ENCODE measurements around the gene FRMD4A.

Gene FRMD4A

DNA sequence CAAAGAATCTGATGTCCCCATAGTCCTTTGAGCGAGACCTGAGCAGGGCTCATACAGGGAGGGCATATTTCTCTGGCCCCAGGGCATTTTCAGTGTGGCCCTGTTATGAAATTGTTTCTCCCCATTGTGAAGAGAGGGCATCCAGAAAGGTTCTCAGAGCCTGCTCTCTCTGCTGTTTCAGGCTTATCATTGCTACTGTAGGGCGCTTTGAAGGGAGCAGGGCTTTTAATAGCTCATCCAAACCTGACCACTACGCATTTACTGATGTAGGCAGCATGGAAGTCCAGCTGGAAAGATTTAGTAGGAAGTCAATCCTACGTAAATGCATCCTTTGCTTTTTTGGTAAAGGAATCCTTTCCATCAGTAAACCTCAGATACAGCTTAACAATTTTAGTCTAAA, 675.9 kb downstream of the FRMD4A start:
- in situ Hi-C loops (cut with HindIII; ENCODE audit: low pct_unique_long_range_greater_than_20kb, low sequenced_read_pairs): no loop called here
- no peak for TF ChIP-seq JUND (IDR thresholded peaks at IDR 0.05; ENCODE audit: low read depth)
- DNase-seq (ENCODE audit: low read depth in 1 of 2, low spot score in 1 of 2): no peak

DNA sequence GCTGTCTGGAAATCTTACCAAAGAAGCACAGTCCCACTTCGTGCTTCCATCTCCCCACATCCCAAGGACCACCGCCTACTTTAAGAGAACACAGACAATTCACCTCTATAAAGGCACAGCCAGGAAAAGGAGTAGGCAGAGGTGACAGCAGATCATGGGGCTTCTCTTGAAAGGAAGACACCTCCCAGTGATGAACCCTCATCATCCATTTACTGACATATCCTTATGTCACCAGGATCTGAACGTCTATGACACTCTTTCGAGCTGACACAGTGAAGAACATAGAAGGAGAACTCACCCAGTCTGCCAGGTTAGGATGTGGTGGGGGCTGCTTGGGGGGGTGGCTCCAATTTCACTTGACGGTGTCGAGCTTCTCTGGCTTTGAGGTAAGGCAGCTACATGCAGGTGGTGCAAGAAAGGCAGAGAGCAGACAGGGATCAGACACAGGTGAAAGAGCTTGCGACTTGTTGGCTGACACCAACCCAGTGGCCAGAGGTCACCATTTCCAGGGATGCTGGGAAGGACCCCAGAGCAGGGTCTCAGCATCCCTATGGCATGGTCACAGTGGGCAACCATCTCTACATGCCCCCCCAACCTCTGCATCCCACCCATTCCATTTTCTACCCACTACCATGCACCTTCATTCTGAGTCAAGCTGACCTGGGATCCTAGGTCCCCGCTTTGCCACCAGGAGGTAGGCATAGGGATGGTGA, 676.5 kb downstream of the FRMD4A start:
- no peak for TF ChIP-seq JUND (IDR thresholded peaks at IDR 0.05; ENCODE audit: low read depth)
- DNase-seq (ENCODE audit: low read depth in 1 of 2, low spot score in 1 of 2): no peak
- in situ Hi-C loops (cut with HindIII; ENCODE audit: low pct_unique_long_range_greater_than_20kb, low sequenced_read_pairs): no loop called here

DNA sequence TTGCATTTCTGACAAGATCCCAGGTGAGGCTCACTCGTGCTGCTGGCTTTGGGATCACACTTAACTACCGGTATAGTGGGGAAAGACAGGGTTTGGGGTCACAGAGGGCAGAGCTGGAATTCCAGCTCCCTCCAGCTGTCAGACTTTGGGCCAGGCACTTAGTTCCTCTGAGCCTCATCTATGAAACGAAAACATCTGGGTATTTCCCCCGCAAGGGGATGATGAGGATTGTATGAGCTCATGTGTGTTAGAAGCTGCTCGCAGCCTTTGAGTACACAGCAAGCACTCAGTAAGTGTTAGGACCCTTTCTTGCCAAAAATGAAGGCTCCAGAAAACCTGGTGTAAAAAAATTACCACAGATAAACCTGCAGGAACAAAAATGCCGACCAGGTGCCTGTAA, 677.9 kb downstream of the FRMD4A start:
- no peak for TF ChIP-seq JUND (IDR thresholded peaks at IDR 0.05; ENCODE audit: low read depth)
- in situ Hi-C loops (cut with HindIII; ENCODE audit: low pct_unique_long_range_greater_than_20kb, low sequenced_read_pairs): no loop called here
- no peak for DNase-seq (ENCODE audit: low read depth in 1 of 2, low spot score in 1 of 2)

DNA sequence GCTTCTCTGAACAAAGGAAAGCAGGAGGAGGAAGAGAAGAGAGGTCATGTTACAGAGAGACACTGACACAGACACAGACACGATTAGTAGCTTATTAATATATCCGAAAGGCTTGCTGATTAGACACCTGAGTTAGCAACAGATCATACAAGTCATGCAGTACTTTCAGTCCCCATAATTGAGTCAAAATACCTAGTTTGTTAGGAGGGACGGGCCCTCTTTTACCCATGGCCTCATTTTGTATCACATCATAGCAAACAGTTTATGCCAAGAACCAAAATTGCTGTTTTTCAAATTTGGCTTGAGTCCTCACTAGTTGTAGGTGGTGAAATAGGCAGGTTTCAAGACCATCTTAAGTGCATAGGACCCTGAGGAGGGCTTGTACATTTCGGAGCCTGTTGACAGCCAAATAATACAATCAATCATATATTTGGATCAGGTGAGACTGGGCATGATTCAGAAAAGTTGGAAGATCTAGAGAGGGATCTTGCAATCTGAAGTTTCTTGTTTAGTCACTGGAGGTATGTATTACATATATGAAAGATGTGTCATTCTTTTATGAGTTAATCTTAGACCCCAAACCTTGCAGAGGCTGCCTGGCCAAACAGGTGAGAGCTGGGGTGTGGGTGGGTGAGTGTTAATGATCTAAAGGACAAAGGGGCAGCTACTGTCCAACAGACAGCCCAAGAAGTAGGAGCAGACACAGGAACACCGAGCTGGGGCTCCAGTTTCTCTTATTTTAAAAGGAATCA, 678.6 kb downstream of the FRMD4A start:
- TF ChIP-seq JUND (IDR thresholded peaks at IDR 0.05; ENCODE audit: low read depth): no peak
- in situ Hi-C loops (cut with HindIII; ENCODE audit: low pct_unique_long_range_greater_than_20kb, low sequenced_read_pairs): no loop called here
- DNase-seq (ENCODE audit: low read depth in 1 of 2, low spot score in 1 of 2): no peak

DNA sequence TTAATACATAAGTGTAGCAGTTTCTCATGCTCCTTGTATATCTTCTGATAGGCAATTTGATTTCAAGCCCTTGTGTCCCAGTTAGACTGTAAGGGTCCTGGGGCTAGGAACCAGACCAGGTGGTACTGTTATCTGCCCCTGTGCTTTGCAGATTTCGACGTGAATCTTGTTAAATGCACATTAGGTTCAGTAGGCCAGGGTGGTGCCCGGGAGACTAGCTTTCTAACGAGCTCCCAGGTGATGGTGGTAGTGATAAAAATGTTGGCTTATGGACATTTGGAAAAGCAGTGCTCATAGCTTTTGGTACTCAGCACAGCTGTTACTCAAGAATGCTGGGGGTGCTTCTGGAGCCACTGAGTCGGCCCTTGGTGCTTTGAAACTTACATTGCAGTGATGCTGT, 679.8 kb downstream of the FRMD4A start:
- DNase-seq (ENCODE audit: low read depth in 1 of 2, low spot score in 1 of 2): no peak
- no peak for TF ChIP-seq JUND (IDR thresholded peaks at IDR 0.05; ENCODE audit: low read depth)
- in situ Hi-C loops (cut with HindIII; ENCODE audit: low pct_unique_long_range_greater_than_20kb, low sequenced_read_pairs): no loop called here

DNA sequence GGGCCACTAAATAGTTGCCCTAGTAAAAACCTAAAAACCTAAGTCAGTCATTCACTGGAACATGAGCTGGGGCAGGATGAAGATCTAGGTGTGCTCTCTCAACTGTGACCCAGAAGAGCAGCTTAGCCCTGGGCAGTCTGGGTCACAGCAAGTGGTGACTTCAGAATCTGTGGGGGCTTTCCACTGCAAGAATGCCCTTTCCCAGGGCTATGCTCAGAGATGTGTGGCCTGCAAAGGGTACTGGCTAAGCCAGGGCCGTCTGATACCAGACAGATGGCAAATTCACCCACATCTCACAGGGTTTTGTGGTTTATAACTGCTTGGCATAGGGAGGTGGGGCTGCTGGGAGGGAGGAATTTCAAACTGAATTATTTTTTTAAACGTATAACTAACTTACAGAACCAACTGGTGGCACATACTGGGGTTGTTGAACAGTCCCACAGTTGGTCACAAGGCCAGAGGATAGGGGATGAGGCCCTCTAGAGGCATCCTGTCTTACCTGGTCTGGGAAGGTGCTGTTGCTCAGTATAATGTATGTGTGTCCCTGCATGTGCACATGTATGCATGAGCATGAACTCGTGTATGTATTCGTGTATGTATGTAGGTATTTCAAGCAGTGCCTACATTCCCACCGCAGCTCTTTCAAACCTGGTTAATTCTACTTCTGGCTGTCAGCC, 680.7 kb downstream of the FRMD4A start:
- no peak for TF ChIP-seq JUND (IDR thresholded peaks at IDR 0.05; ENCODE audit: low read depth)
- in situ Hi-C loops (cut with HindIII; ENCODE audit: low pct_unique_long_range_greater_than_20kb, low sequenced_read_pairs): no loop called here
- peak; percentile 53 to 73 for DNase-seq (ENCODE audit: low read depth in 1 of 2, low spot score in 1 of 2)

GRCh38 chr10:13648425-13648824, 682.3 kb downstream of the FRMD4A start:
- TF ChIP-seq JUND (IDR thresholded peaks at IDR 0.05; ENCODE audit: low read depth): no peak
- in situ Hi-C loops (cut with HindIII; ENCODE audit: low pct_unique_long_range_greater_than_20kb, low sequenced_read_pairs): no loop called here
- no peak for DNase-seq (ENCODE audit: low read depth in 1 of 2, low spot score in 1 of 2)

- in situ Hi-C loops (cut with HindIII; ENCODE audit: low pct_unique_long_range_greater_than_20kb, low sequenced_read_pairs): no loop called here
- DNase-seq (ENCODE audit: low read depth in 1 of 2, low spot score in 1 of 2): no peak
- TF ChIP-seq JUND (IDR thresholded peaks at IDR 0.05; ENCODE audit: low read depth): no peak
Observed at GRCh38 chr10:13644866-13645265, 685.9 kb downstream of the FRMD4A start.

DNA sequence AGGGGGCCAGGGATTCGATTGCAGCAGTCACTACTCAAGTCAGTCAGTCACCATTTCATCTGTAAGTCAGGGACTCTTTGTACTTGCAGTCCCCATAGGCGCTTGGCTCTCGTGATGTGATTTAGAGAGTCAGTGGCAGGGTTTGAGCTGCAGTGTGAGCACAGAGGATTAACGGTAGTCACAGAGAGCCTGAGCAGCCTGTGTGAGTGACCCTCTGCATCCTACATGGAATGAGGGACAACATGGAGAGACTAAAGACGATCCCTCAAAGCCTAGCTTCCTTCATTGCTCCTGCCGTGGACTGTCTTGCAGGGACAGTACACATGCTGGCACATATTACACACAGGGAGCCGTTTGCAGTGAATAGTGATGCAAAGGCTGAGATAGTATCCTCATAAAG, 687.7 kb downstream of the FRMD4A start:
- no peak for DNase-seq (ENCODE audit: low read depth in 1 of 2, low spot score in 1 of 2)
- in situ Hi-C loops (cut with HindIII; ENCODE audit: low pct_unique_long_range_greater_than_20kb, low sequenced_read_pairs): no loop called here
- no peak for TF ChIP-seq JUND (IDR thresholded peaks at IDR 0.05; ENCODE audit: low read depth)

DNA sequence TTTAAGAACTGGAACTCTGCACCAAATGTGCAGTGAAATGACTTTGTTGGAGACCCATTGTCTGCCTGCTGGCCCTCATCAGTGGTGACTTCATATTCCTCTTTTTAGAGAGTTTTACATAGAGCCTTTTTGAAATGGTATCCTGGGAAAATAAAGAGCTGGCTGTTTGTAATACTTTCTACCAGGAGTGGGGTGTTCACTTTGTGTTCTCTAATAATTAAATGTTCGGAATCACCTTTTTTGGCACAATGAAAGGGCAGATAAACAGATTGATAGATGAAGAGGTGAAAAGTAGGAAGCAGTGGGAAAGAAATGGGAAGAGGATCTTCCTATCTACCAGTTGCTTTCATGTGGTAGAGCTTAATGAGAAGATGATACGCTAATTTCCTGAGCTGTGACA, 688.4 kb downstream of the FRMD4A start:
- TF ChIP-seq JUND (IDR thresholded peaks at IDR 0.05; ENCODE audit: low read depth): no peak
- in situ Hi-C loops (cut with HindIII; ENCODE audit: low pct_unique_long_range_greater_than_20kb, low sequenced_read_pairs): no loop called here
- DNase-seq (ENCODE audit: low read depth in 1 of 2, low spot score in 1 of 2): no peak

- no peak for DNase-seq (ENCODE audit: low read depth in 1 of 2, low spot score in 1 of 2)
- no peak for TF ChIP-seq JUND (IDR thresholded peaks at IDR 0.05; ENCODE audit: low read depth)
- in situ Hi-C loops (cut with HindIII; ENCODE audit: low pct_unique_long_range_greater_than_20kb, low sequenced_read_pairs): no loop called here
Observed at GRCh38 chr10:13637894-13638293, 692.8 kb downstream of the FRMD4A start.

GRCh38 chr10:13637303-13637856, 693.3 kb downstream of the FRMD4A start:
- DNase-seq (ENCODE audit: low read depth in 1 of 2, low spot score in 1 of 2): no peak
- in situ Hi-C loops (cut with HindIII; ENCODE audit: low pct_unique_long_range_greater_than_20kb, low sequenced_read_pairs): no loop called here
- TF ChIP-seq JUND (IDR thresholded peaks at IDR 0.05; ENCODE audit: low read depth): no peak

DNA sequence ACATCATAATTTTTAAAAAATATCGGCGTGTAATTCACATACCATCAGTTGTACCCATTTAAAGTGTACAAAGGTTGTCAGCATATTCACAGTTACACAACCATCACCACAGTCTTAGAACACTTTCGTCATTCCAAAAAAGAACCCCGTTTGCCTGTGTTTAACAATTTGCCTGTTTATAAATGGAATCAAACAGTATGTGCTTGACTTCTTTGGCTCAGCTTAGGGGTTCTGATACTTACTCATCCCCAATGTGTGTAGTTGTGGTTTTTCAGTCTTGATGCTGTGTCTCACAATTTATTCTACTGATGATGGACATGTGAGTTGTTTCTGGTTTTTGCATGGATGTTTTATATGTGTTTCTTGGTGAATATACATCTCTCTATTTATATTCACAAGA, 693.9 kb downstream of the FRMD4A start:
- TF ChIP-seq JUND (IDR thresholded peaks at IDR 0.05; ENCODE audit: low read depth): no peak
- no peak for DNase-seq (ENCODE audit: low read depth in 1 of 2, low spot score in 1 of 2)
- in situ Hi-C loops (cut with HindIII; ENCODE audit: low pct_unique_long_range_greater_than_20kb, low sequenced_read_pairs): no loop called here
